ENCODE data around the gene MOBP.
"Not testable (repeated sequence)": the region's sequence is repeated elsewhere in the genome, so short reads cannot be mapped to it uniquely, and the experiment has no call there.

MOBP gene, protein sequence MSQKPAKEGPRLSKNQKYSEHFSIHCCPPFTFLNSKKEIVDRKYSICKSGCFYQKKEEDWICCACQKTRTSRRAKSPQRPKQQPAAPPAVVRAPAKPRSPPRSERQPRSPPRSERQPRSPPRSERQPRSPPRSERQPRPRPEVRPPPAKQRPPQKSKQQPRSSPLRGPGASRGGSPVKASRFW

DNA sequence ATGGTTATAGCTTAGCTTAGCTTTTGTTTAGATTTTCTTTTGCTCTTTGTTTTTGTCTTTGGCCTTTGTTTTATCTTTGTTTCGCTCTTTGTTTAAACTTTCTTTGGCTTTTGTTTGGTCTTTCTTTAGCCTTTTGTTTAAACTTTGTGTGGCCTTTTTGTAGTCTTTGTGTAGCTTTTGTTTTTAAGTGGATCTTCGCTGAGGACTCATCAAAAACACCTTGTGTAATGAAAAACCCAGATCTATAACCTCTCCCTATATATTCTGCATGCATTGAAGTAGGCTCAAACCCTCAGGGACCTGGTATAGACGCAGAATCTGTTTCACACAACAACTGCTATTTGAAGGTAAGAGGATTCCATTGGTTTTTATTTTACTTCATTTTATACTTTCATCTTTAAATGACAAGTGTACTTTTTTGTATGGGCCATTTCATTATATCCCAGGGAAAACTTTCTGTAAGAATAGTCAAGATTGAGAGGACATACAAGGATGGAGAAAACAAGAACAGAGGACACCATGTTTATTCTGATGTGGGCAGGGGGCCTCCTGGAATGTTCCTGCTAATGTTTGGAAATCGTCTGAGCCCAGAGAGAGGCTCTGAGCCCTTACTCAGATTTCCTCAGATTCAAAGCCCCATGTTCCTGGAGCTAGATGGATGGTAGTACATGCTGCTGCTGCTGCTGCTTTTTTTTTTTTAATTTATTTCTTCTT is at the start of gene MOBP:
MOBP (plus strand) TSS at position 287 of the 714 bp plus-strand sequence. CDS start 34,390 bp downstream, outside the sequence.
- no peak for DNase-seq (ENCODE audit: low spot score)

DNA sequence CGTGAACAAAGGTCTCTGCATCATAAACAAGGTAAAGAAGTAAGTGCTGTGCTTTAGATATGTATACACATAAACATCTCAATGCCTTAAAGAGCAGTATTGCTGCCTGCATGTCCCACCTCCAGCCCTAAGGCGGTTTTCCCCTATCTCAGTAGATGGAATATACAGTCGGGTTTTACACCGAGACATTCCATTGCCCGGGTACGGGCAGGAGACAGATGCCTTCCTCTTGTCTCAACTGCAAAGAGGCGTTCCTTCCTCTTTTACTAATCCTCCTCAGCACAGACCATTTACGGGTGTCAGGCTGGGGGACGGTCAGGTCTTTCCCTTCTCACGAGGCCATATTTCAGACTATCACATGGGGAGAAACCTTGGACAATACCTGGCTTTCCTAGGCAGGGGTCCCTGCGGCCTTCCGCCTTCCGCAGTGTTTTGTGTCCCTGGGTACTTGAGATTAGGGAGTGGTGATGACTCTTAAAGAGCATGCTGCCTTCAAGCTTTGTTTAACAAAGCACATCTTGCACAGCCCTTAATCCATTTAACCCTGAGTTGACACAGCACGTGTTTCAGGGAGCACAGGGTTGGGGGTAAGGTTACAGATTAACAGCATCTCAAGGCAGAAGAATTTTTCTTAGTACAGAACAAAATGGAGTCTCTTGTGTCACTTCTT is 48.8 kb upstream of the MOBP start:
- DNase-seq (ENCODE audit: low spot score) = not testable (repeated sequence)

DNA sequence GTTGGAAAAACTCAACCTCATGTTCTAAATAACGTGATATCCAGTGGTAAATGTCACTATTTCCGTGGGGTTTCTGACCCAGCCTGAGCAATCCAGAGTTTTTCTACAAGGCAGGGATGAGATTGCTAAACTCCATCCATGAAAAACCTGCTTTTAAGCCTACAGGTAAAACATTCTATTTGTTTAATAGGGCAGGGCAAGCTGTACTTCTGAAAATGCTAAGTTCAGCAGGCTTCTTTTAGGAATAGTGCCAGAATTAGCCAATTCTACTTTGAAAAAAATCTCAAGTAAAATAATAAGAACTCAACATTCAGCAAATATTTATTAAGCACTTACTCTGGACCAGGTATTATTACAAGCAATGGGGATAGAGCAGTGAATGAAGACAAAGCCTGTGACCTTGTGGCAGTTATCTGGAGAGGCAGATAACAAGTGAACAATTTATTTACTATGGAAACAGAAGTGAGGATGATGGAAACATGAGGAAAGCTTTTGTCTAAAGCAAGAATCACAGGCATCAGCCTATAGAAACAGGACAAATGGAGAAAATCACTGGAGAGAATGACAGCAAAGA is 47.7 kb upstream of the MOBP start:
- no peak for DNase-seq (ENCODE audit: low spot score)

DNA sequence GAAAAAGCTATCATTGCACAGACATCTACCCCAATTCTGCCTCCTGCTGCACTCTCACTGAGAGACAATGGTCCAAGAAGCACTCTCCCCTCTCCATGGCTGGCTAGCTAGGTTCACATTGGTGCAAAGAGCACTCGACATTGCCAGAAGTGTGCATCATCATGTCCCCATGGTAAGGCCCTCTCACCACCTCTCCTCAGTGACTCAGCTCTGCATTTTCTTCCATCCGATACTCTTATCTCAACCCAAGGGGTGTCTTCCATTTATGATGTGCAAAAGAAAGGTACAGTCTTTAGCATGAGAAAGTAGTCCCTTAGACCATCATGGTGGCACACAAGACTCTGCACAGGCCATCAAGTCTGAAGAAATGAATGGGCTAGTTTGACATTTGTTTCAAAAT is 46.9 kb upstream of the MOBP start:
- DNase-seq (ENCODE audit: low spot score) = no peak

DNA sequence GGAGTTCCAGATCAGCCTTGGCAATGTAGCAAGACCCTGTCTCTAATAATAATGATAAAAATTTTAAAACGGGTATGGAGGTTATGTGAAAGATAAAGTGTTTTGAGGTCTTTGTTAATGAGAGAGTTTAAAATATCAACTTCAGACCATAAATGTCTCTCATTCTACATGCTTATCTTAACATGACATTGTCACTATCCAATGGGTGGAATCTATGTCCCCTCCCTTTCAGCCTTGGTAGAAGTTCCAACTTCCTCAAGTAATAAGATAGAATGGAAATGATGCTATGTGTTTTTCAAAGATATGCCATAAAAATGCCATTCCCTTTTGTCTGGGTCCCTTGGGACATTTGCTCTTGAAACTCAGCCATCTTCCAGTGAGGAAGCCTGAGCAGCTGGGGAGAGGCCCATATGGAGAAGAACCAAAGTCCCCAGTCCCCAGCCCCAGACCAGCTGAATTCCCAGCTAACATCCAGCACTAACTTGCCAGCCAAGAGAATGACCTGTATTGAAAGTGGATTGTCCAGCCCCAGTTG is 44.0 kb upstream of the MOBP start:
- no peak for DNase-seq (ENCODE audit: low spot score)

DNA sequence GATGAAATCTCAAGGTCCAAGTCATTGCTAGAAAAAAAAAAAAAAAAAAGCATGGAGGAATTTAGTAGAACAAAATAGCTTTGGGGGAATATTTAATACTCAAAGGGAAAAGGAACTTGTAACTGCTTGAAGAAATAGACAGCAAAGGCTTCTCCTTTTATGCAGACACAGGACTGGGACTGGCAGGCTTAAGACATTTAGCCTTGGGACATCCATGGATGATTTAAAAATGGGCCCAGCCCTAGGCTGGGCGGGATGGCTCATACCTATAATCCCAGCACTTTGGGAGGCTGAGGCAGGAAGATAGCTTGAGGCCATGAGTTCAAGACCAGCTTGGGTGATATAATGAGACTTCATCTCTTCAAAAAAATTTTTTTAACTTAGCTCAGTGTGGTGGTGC is 41.2 kb upstream of the MOBP start:
- DNase-seq (ENCODE audit: low spot score) = no peak

DNA sequence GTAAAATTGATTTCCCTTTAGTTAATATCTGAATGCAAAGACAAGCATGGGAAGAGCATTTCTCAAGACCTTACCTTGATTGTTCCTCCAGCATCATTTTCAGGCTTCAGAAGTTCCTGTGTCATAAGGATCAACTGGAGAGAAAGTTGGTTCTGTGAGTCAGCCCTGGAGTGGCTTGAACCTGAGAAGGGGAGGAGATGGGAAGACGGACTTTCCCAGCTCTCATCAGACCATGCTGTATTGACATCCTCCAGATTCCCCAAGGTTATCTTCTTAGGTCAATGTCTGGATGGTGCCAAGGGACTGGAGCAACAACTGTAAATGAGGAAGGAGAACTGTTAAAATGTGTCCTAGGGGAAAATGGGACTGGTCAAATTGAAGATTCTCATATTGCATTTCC is 40.0 kb upstream of the MOBP start:
- DNase-seq (ENCODE audit: low spot score) = no peak

DNA sequence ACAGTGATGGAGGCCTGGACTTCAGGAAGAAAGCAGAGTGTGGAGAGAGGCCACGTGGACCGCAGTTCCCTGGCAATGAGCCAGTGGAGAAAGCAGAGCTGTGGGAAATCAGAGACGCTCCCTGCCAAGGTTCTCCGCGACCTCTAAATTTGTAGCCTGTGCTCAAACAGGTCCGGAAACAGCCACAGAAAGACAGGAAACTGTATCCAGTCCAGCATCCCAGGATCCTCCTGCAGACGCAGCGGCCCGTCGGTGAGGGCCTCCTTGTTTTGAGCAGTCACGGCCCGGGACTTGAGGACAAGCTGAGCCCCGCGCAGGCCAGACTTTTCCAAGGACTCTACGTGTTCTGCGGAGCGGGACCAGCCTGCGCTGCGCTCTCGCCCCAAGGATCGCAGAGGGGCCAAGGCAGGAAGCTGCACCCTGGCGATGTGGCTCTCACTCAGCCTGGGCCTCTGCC is 38.7 kb upstream of the MOBP start:
- DNase-seq (ENCODE audit: low spot score) = no peak

DNA sequence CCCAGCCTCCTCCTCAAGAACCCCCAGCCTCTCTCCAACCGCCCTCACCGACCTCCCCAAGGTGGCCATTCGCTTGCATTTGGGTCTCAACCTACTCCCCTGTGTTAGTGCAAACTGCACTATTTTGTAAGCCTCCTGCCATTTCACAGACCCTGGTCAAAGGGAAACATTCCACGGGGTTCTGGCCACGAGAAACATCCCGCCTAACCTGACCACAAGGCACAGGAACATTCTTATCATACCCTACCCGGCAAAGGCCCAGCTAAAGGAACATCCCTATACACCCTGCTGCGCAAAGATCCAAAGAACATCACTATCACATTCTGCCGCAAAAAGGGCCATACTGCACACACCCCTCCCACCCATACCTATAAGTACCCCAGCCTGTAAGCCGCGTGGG is 38.0 kb upstream of the MOBP start:
- DNase-seq (ENCODE audit: low spot score) = no peak

DNA sequence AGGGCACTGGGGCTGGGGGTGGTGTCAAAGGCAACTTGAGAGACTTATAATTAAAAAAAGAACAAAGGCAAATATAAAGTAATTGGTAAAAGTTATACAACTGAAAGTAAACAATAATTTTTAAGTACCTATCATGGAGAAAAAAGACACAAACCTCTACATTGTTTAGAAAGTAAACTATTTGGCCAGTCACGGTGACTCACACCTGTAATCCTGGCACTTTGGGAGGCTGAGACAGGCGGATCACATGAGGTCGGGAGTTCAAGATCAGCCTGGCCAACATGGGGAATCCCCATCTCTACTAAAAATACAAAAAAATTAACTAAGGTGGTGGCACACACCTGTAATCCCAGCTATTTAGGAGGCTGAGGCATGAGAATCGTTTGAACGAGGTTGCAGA is 35.1 kb upstream of the MOBP start:
- DNase-seq (ENCODE audit: low spot score) = no peak

DNA sequence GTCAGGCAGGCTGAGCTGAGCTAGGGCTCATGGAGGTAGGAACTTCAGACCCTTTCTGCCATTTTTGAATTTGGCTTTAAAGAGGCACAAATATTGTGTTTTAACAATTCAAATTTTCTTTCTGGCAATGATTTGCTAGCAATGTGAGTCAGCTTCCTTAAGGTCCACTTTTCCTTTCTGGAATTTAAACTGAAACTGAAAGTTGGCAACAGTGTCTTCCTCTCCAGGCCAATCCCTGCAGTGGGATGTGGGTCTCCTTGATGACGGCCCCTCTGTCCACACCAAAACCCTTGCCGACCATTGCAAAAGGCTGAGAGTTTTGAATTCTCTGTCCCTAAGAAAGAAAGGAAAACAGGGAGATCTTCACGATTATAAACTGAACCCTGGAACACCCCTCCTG is 33.8 kb upstream of the MOBP start:
- DNase-seq (ENCODE audit: low spot score) = peak; percentile 58

DNA sequence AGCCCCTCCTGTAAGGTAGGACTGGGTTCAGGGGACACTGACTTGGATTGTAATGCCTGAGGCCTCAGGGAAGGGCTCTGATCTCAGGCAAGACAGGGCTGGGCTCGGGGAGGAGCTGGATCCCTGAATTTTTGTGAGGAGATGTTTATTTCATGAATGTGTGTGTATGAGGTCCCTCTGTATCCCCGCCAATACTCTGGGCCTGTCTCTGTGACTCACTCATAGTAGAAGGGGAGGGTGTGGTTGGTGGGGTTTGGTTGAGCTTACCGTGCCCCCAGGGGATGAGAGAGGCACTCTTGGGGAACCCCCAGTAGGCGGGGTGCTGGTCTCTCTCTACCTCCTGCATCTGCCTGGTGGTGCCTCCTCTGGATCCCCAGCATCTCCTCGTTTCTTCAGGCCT is 32.9 kb upstream of the MOBP start:
- no peak for DNase-seq (ENCODE audit: low spot score)

DNA sequence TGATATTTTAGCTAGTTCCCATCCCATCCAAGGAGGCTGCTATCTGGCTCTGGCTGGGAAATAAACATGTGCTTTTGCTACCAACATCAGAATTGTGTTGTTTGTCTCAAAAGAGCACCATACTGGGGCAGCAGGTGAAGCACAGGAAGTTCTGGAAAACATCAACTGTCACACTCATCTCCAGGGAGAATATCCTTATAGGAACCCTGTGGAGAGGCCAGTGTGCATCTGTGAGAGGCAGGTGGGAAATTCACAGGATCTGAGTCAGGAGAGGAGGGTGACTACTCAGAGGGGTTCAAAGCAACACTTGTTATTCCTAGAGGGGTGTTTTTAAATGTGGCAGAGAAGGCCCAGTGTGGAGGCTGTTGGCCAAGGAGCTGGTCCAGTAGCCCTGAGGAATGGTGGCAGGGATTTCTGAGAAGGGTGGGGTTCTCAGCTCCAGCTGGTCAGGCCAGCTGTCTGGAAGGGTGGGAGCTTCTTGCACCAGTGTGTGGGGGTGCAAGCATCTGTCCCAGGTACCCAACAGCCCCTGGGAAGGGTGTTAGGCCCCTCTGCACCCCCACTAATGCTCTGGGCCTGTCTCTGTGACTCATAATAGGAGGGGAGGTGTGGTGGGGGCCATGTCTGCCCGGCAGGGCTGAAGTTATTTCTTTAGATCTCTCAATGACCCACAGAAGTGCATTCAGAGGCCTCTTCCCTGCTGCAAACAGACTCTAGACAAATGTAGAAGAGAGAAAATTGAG is 32.3 kb upstream of the MOBP start:
- no peak for DNase-seq (ENCODE audit: low spot score)

DNA sequence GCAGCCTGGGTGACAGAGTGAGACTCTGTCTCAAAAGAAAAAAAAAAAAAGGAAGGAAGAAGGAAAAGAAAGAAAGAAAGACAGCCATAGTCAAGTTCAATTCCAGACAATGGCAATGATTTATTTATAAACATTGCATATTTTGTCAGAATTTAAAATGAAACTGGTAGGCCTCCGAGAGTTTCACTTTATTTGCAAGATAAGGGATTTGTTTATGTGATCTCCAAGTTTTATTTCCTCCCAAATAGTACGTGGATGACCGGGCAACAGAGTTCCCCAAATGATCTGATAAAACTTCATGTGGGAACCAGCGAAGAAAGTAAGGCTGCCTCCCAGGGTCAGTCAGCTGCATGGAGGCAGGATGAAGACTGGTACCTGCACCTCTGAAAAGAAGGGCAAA is 28.6 kb upstream of the MOBP start:
- DNase-seq (ENCODE audit: low spot score) = no peak

DNA sequence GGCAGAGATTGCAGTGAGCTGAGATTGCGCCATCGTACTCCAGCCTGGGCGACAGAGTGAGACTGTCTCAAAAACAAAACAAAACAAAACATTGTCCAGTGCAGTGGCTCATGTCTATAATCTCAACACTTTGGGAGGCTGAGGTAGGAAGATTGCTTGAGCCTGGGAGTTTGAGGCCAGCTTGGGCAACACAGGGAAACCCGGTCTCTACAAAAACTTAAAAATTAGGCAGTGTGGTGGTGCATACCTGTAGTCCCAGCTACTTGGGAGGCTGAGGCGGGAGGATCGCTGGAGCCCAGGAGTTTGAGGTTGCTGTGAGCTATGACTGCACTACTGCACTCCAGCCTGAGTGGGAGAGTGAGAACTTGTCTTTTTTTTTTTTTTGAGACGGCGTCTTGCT is 27.2 kb upstream of the MOBP start:
- DNase-seq (ENCODE audit: low spot score) = no peak

DNA sequence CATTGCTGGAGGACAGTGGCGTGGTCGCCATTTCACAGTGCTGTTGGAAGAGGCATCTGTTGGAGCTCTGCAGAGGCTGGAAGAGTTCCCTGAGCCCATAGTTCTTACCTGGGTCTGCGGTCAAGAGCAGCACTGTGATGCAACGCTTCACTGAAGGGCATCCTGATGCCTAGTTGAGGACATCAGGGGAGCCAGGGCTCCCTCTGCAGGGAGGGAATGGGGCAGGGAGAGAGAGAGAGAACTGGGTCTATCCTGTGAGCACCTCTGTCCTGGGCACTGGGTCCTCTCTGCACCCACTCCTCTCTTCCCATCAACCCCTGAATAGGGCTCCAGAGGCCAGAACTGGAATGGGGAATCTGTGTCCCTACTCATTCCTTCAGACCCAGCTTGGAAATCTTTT is 23.9 kb upstream of the MOBP start:
- no peak for DNase-seq (ENCODE audit: low spot score)

DNA sequence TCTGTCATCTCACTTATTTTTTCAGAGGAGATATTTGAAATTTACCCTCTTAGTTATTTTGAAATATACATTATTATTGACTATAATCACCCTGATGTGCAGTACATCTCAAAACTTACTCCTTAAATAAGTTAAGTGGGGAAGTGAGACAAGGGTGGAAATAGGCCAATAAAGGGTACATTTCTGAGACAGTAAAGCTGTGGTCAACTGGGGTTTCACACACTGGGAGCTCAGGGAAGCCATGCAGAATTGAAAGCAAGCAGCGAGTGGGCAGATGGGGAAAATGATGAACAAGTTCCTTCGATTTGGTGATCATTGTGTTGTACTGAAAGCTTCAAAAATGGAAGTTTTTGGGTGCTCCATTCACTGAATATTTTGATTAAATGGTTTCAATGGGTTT is 21.6 kb upstream of the MOBP start:
- no peak for DNase-seq (ENCODE audit: low spot score)

DNA sequence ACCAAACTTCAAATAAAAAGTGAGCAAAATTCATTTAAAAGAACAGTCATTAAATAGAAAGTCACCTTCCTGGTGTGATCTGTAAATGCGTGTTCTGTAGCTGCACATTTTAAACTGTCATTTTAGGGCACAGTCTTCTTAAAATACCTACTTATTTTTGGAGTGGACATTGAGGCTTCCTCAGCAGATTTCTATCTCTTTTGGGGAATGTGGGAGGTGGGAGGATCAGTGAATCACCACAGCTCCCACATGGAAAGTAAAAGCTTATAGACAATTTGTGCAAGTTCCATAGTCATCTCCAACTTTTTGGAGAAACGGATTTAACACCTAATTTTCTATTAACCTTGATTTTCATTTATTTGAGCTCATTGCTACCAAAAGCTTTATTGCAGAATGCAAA is 21.0 kb upstream of the MOBP start:
- DNase-seq (ENCODE audit: low spot score) = no peak

DNA sequence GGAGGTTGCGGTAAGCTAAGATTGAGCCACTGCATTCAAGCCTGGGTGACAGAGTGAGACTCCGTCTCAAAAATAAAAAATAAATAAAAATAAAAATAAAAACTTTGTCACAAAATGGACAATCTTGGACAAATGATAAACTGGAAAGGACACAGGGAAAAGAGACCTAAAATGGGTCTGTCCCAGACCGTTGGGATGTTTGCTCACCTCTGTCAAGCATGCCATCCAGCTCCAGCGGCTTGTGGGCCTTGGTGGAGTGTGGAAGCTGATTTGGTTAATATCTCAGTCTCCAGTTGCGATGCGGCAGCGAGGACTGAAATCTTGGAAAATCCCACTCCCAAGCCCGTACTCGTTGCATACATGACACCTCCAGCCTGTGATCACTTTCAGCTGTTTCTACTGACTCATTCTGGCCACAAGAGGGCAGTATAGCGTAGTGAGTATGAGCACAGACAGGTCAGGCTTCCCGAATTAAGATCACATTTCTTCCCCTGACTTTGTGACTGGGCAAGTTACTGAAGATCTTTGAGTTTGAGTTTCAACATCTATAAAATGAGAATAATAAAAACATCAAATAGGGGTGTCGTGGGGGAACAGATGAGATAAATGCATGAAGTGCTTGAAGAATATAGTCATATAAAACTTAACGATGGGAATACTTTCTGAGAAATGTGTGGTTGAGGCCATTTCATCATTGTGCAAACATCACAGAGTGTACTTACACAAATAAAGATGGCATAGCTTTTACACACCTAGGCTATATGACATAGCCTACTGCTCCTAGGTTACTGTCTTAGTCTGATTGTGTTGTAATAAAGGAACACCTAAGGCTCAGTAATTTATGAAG is 19.6 kb upstream of the MOBP start:
- peak; percentile 76 for DNase-seq (ENCODE audit: low spot score)

DNA sequence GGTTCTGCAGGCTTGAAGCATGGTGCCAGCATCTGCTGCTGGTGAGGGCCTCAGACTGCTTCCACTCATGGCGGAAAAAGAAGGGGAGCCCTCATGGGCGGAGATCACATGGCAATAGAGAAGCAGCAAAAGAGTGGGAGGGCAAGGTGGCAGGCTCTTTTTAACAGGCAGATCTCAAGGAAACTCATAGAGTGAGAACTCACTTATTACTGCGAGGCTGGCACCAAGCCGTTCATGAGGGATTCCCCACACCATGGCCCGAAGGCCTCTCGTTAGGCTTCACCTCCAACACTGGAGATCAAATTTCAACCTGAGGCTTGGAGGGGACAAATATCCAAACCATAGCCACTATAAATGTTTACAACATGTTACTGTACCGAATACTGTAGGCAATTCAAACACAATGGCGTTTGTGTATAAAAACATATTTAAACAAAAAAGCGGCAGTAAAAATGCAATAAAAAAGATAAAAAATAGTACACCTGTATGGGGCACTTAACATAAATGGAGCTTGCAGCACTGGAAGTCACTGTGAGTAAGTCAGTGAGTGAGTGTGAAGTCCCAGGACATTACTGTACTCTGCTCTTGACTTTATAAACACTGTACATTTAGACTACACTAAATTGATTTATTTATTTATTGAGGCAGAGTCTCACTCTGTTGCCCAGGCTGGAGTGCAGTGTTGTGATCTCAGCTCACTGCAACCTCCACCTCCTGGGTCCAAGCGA is 18.8 kb upstream of the MOBP start:
- DNase-seq (ENCODE audit: low spot score) = no peak

DNA sequence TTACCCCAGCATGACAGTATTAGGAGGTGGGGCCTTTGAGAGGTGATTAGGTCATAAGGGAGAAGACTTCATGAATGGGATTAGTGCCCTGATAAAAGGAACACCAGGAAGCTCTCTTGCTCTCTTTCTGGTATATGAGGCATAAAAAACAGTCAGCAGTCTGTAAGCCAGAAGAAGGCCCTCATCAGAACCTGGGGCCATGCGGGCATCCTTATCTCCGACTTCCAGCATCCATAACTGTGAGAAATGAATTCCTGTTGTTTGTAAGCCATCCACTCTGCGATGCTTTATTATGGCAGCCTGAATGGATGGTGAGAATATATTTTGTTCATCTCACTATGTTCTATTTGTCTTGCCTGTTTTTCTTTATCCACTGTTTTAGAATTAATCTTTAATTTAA is 17.7 kb upstream of the MOBP start:
- no peak for DNase-seq (ENCODE audit: low spot score)

All from hepatic stellate cell (primary cell).